Right lobe of liver (tissue), 4 donors: ENCODE data around the gene CACNA1S.

Experiments used
- POLR2A ChIP-seq: fragments of 450-650 bp; IDR thresholded peaks from one replicate; pipeline ENCODE4 v1.6.1; 2017; ENCODE audit warnings: antibody characterized with exemption, mild to moderate bottlenecking
- TF ChIP-seq, protein P1 (sequence below), 4 donors: fragments of 200-600 bp in 3 of 4; fragments of 450-650 bp in 1 of 4; IDR thresholded peaks; one replicate each; pipeline versions ENCODE4 v1.5.1 to v1.8.0; 2016 to 2022; ENCODE audit warnings: antibody characterized with exemption in 4 of 4, mild to moderate bottlenecking in 2 of 4
- donor health status: DM: no; HTN: no; CAD: no.
- donor health status: DM: no; HTN: no; CAD: no.
- donor health status: DM: no; HTN: yes; CAD: no.

DNA sequence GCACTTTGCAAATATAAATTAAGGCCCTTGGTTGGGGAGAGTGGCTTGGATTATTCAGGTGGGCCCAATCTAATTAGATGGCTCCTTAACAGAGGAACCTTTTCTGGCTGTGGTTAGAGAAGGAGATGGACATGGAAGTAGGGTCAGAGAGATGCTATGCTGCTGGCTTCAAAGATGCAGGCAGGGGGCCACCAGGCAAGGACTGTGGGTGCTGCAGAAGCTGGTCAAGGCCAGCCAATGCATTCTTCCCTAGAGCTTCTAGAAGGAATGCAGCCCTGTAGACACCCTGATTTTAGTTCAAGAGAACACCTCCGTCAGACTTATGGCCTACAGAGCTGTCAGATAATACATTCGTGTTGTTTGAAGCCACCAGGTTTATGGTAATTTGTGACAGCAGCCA is 45.7 kb upstream of the CACNA1S start:
- TF ChIP-seq, protein P1, sequence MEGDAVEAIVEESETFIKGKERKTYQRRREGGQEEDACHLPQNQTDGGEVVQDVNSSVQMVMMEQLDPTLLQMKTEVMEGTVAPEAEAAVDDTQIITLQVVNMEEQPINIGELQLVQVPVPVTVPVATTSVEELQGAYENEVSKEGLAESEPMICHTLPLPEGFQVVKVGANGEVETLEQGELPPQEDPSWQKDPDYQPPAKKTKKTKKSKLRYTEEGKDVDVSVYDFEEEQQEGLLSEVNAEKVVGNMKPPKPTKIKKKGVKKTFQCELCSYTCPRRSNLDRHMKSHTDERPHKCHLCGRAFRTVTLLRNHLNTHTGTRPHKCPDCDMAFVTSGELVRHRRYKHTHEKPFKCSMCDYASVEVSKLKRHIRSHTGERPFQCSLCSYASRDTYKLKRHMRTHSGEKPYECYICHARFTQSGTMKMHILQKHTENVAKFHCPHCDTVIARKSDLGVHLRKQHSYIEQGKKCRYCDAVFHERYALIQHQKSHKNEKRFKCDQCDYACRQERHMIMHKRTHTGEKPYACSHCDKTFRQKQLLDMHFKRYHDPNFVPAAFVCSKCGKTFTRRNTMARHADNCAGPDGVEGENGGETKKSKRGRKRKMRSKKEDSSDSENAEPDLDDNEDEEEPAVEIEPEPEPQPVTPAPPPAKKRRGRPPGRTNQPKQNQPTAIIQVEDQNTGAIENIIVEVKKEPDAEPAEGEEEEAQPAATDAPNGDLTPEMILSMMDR (IDR thresholded peaks at IDR 0.05): no peak
- TF ChIP-seq POLR2A: no peak
